Sigmoid colon (tissue), 7 donors: ENCODE data around the gene STON1. TPM values are rescaled to one million over a fixed set of nuclear protein-coding genes. Genes with fewer than 3 reads are reported as not detected.

ENCODE experiments used
- DNase-seq: peaks from one replicate; pipeline ENCODE4 v3.0.0-alpha.2; 2019
- H3K27ac ChIP-seq, 4 donors: fragments of 200-600 bp; sonication (generic); one replicate each; pipeline ENCODE4 v1.5.1; 2016 to 2019; ENCODE audit warnings: mild to moderate bottlenecking in 1 of 4
- H3K27me3 ChIP-seq, 3 donors: fragments of 200-600 bp; sonication (generic); one replicate each; pipeline ENCODE4 v1.5.1; 2019; ENCODE audit warnings: mild to moderate bottlenecking in 1 of 3
- H3K36me3 ChIP-seq, 4 donors: fragments of 200-600 bp; sonication (generic); one replicate each; pipeline ENCODE4 v1.5.1; 2016 to 2019
- H3K4me1 ChIP-seq, 4 donors: fragments of 200-600 bp; sonication (generic); one replicate each; pipeline ENCODE4 v1.5.1; 2017 to 2019
- H3K4me3 ChIP-seq, 4 donors: fragments of 200-600 bp; sonication (generic); one replicate each; pipeline ENCODE4 v1.5.1; 2017 to 2019; ENCODE audit warnings: mild to moderate bottlenecking in 2 of 4, moderate library complexity in 1 of 4
- H3K9me3 ChIP-seq, 4 donors: fragments of 200-600 bp in 3 of 4; sonication (generic) in 3 of 4; one replicate each; pipeline versions ENCODE4 v1.5.1 to v1.6.1; 2013 to 2019
- CTCF ChIP-seq, 4 experiments: fragments of 450-650 bp in 3 of 4; fragments of 200-600 bp in 1 of 4; IDR thresholded peaks; one replicate each; pipeline ENCODE4 v1.5.1; 2016 to 2019; ENCODE audit warnings: antibody characterized with exemption in 4 of 4, mild to moderate bottlenecking in 3 of 4, moderate library complexity in 2 of 4
- EP300 ChIP-seq, 4 donors: sonication (generic); formaldehyde crosslinking; IDR thresholded peaks; one replicate each; pipeline ENCODE4 v1.6.1; 2017; ENCODE audit warnings: antibody characterized with exemption in 4 of 4
- POLR2A ChIP-seq, 2 donors: fragments of 450-650 bp; IDR thresholded peaks; one replicate each; pipeline ENCODE4 v1.6.1; 2016; ENCODE audit warnings: antibody characterized with exemption in 2 of 2, mild to moderate bottlenecking in 2 of 2, moderate library complexity in 2 of 2
- POLR2AphosphoS5 ChIP-seq, 4 donors: sonication (generic); formaldehyde crosslinking; IDR thresholded peaks; one replicate each; pipeline ENCODE4 v1.6.1; 2017; ENCODE audit warnings: antibody characterized with exemption in 4 of 4
- WGBS, 2 donors: extraction: QIAGEN DNeasy Blood & Tissue Kit; methylation state at CpG; one replicate each; pipeline ENCODE4 v1.1.7; 2013; 5-methylcytosine and 5-hydroxymethylcytosine counted together
- intact Hi-C: fragments of 100-400 bp; cut with DNase I; formaldehyde crosslinking; loops from one replicate; pipeline ENCODE4 v1.15.1; 2023
- polyA plus RNA-seq, 3 donors: library from polyadenylated mRNA; stranded (reverse); fragments of 200-250 nt; gene quantifications; one replicate each; pipeline ENCODE4 v1.2.3, GENCODE V29; 2013
- total RNA-seq, 4 donors: library from RNA; depleted of rRNA; stranded (reverse); fragments of >200 nt; gene quantifications; one replicate each; pipeline ENCODE4 v1.1.0, GENCODE V29; 2016
- donor health status: healthy with polysubstance abuse.
- donor health status: Bipolar disorder and iron deficiency.
- donor health status: healthy.

STON1 gene
- total and polyA plus RNA-seq, 7 donors, result 1.8 to 218 (median 121) TPM

- H3K4me3 ChIP-seq, result no peak overlapping the region
- intact Hi-C loops, result no loop called here
- no peaks in the 10 kb centered on the region for H3K9me3 ChIP-seq
- H3K4me1 ChIP-seq, result peaks cover 7 to 64% (median 59%) of the 10 kb centered on the region in 4 donors
- TF ChIP-seq EP300 (IDR thresholded peaks at IDR 0.05) (no peak), POLR2A (IDR thresholded peaks at IDR 0.05) (no peak), CTCF (IDR thresholded peaks at IDR 0.05) (no peak), POLR2AphosphoS5 (IDR thresholded peaks at IDR 0.05) (no peak)
- peaks cover 0 to 17% (median 4%) of the 10 kb centered on the region in 4 donors for H3K36me3 ChIP-seq
- 78 to 89% methylated on average over 3 of the region's 3 CpGs for WGBS, 2 donors
- H3K27me3 ChIP-seq, result no peaks in the 10 kb centered on the region
- H3K27ac ChIP-seq, result peak overlapping the region; percentile 61 to 98 (median 86)
- DNase-seq, result no peak
Observed at GRCh38 chr2:48511849-48512470, 18.0 kb upstream of the STON1 start.

DNA sequence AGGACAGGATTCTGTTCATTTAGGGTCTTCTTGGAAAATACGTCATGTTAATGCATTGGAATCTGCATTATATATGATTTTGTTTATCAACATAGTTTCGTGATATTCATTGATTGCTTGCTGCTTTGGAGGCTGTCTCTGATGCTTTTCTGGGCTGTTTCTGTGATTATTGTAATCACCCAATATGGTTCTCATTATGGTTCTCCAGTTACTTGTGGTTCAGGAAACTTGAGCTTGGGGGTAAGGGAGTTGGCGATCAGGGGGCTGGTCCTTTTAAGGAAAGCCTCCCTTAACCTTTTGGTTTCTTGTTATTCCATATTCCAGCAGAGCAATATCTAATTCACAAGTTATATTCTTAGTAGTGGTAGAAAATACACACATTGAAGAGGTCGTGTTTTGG, 17.4 kb upstream of the STON1 start:
- peak overlapping the region; percentile 2 to 98 (median 77) for H3K27ac ChIP-seq
- H3K27me3 ChIP-seq, result no peaks in the 10 kb centered on the region
- DNase-seq, result no peak
- intact Hi-C loops, result no loop called here
- no peaks in the 10 kb centered on the region for H3K9me3 ChIP-seq
- TF ChIP-seq POLR2A (IDR thresholded peaks at IDR 0.05), result no peak
- no peak for TF ChIP-seq EP300 (IDR thresholded peaks at IDR 0.05)
- TF ChIP-seq CTCF (IDR thresholded peaks at IDR 0.05), result no peak
- no peak for TF ChIP-seq POLR2AphosphoS5 (IDR thresholded peaks at IDR 0.05)
- H3K4me3 ChIP-seq, result no peak overlapping the region
- WGBS, 2 donors, result 94 to 97% methylated on average over 4 of the region's 4 CpGs
- H3K36me3 ChIP-seq, result peaks cover 0 to 12% (median 6%) of the 10 kb centered on the region in 4 donors
- peaks cover 7 to 67% (median 60%) of the 10 kb centered on the region in 4 donors for H3K4me1 ChIP-seq

- peaks cover 7 to 64% (median 49%) of the 10 kb centered on the region in 4 donors for H3K4me1 ChIP-seq
- WGBS, 2 donors, result 85 to 92% methylated on average over 9 of the region's 9 CpGs
- TF ChIP-seq POLR2A (IDR thresholded peaks at IDR 0.05) (no peak), POLR2AphosphoS5 (IDR thresholded peaks at IDR 0.05) (no peak), EP300 (IDR thresholded peaks at IDR 0.05) (no peak), CTCF (IDR thresholded peaks at IDR 0.05) (no peak)
- H3K4me3 ChIP-seq, result no peak overlapping the region
- no peaks in the 10 kb centered on the region for H3K27me3 ChIP-seq
- H3K27ac ChIP-seq, result peak overlapping the region; percentile 84 to 98 (median 94)
- peaks cover 0 to 17% (median 6%) of the 10 kb centered on the region in 4 donors for H3K36me3 ChIP-seq
- intact Hi-C loops, result no loop called here
- DNase-seq, result no peak
- H3K9me3 ChIP-seq, result no peaks in the 10 kb centered on the region
Observed at GRCh38 chr2:48514348-48515003, 15.5 kb upstream of the STON1 start.

DNA sequence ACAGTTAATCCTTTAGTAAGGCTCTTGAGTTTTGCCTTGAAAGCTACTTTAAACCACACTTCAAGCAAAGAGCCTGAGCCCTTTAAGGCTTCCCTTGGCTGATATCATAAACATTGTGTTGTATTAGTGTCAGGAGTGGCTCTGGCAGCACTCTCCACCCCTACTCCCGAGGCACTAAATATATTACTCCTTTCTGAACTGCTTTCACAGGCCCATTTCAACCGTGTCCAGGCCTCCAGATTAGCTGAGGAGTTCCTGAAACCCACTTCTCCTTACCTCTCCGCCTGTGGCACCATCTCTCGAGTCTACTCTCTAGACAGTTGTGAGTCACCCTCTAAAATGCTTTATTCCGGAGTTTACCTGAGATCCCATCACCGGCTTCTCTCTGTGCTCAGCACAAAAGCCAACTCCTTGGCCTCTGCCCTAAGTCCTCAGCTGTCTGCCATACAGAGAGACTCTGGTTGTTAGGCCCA, 14.4 kb upstream of the STON1 start:
- H3K4me3 ChIP-seq, result no peak overlapping the region
- 81 to 85% methylated on average over 6 of the region's 6 CpGs for WGBS, 2 donors
- peak; percentile 86 for DNase-seq
- peaks cover 0 to 17% (median 6%) of the 10 kb centered on the region in 4 donors for H3K36me3 ChIP-seq
- H3K27ac ChIP-seq, result peak overlapping the region; percentile 84 to 98 (median 94)
- H3K9me3 ChIP-seq, result no peaks in the 10 kb centered on the region
- peaks cover 0 to 61% (median 43%) of the 10 kb centered on the region in 4 donors for H3K4me1 ChIP-seq
- intact Hi-C loops, result no loop called here
- H3K27me3 ChIP-seq, result no peaks in the 10 kb centered on the region
- TF ChIP-seq POLR2A (IDR thresholded peaks at IDR 0.05), result no peak
- peak in 3 of 4 donors; percentile 24 to 42 (median 35) for TF ChIP-seq EP300 (IDR thresholded peaks at IDR 0.05)
- TF ChIP-seq POLR2AphosphoS5 (IDR thresholded peaks at IDR 0.05), result peak; percentile 23 to 70 (median 65)

DNA sequence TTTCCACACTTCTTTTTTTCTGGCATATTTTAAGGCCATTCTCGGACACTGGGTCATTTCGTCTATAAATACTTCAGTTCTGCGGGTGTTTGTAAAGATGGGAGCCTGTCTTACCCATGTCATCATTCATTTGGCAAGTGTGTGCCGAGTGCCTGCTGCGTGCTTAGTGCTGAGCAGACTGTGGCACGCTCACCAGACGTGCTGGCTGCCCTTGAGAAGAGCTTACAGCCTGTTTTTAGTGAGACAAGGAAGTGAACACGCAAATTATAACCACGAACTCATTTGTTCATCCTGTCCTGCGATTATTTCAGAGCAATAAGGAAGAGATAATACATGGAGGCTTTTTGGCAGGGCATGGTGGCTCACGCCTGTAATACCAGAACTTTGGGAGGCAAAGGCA, 10.4 kb upstream of the STON1 start:
- 48 to 69% methylated on average over 11 of the region's 11 CpGs for WGBS, 2 donors
- TF ChIP-seq POLR2AphosphoS5 (IDR thresholded peaks at IDR 0.05), result peak in 3 of 4 donors; percentile 8 to 20 (median 16)
- no peak for TF ChIP-seq POLR2A (IDR thresholded peaks at IDR 0.05)
- Histone ChIP-seq H3K4me3 (no peak overlapping the region), H3K4me1 (peaks cover 0 to 49% (median 33%) of the 10 kb centered on the region in 4 donors), H3K27ac (peak overlapping the region in 3 of 4 donors; percentile 93 to 98 (median 95)), H3K27me3 (no peaks in the 10 kb centered on the region), H3K9me3 (no peaks in the 10 kb centered on the region), H3K36me3 (peaks cover 0 to 9% (median 2%) of the 10 kb centered on the region in 4 donors)
- intact Hi-C loops, result loop anchor here (2.0 kb wide), 1 partner anchor 37 kb away; no protein-coding TSS in a partner anchor
- DNase-seq, result peak; percentile 86
